ENCODE data around the gene EFCAB5.
"Not testable (repeated sequence)": the region's sequence is repeated elsewhere in the genome, so short reads cannot be mapped to it uniquely, and the experiment has no call there.

The EFCAB5 gene

DNA sequence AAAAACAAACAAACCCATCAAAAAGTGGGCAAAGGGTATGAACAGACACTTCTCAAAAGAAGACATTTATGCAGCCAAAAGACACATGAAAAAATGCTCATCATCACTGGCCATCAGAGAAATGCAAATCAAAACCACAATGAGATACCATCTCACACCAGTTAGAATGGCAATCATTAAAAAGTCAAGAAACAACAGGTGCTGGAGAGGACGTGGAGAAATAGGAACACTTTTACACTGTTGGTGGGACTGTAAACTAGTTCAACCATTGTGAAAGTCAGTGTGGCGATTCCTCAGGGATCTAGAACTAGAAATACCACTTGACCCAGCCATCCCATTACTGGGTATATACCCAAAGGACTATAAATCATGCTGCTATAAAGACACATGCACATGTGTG lies 83.9 kb downstream of the EFCAB5 start:
- H3K27me3 ChIP-seq (ENCODE audit: control insufficient read depth, insufficient read depth, low read length); H3K9ac ChIP-seq (ENCODE audit: low read depth, low read length); H3K9me3 ChIP-seq (replicated peaks; ENCODE audit: low read length); H3K4me3 ChIP-seq (ENCODE audit: low read length); H3K36me3 ChIP-seq (ENCODE audit: insufficient read depth, low read length); H3K4me2 ChIP-seq (ENCODE audit: low read length); H3K4me1 ChIP-seq (ENCODE audit: control insufficient read depth, insufficient read depth, low read length): not testable (repeated sequence)

DNA sequence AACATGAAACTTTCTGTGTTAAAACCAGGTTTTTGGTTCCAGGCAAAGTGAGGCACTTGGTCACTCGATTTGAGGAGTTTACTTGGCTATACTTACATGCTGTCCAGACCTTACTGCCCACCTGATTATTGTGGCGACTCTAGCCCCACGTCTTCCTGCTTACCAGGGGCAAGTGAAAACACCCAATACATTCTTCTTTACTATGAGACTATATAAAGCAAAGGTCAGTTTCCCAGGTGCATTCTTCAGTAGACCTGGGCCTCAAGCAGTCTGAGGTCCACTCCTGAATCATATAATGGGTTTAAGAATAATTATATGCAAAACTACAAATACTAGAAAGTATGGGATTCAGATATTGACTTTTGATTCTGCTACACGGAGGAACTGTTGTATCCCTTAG lies 86.2 kb downstream of the EFCAB5 start:
- H3K4me1 ChIP-seq (ENCODE audit: control insufficient read depth, insufficient read depth, low read length) = no peaks in the 10 kb centered on the region
- no peak overlapping the region for H3K4me2 ChIP-seq (ENCODE audit: low read length)
- H3K9ac ChIP-seq (ENCODE audit: low read depth, low read length) = no peak overlapping the region
- no peaks in the 10 kb centered on the region for H3K9me3 ChIP-seq (replicated peaks; ENCODE audit: low read length)
- no peaks in the 10 kb centered on the region for H3K36me3 ChIP-seq (ENCODE audit: insufficient read depth, low read length)
- H3K4me3 ChIP-seq (ENCODE audit: low read length) = no peak overlapping the region
- no peaks in the 10 kb centered on the region for H3K27me3 ChIP-seq (ENCODE audit: control insufficient read depth, insufficient read depth, low read length)

DNA sequence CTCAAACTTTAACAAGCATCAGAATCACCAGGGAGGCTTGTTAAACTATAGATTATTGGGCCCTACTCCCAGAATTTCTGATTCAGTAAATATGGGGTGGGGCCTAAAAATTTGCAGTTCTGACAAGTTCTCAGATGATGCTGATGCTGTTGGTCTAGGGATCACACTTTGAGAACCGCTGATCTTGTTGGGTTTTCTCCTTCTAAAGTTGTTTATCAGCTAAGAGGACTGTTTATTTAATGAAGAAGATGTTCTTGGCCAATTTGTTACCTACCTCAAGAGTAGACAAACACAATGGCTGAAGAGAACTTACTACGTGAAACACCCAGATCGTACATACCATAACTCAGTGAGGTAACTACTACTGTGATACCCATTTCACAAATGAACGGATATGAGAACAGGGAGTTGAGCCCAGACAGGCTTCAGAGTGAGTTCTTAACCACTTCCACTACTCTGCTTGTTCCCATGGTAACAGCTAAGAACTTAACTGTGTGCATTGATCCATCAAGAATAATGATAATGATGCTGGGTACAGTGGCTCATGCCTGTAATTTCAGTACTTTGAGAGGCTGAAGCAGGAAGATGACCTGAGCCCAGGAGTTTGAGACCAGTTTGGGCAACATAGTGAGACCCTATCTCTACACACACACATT lies 89.9 kb downstream of the EFCAB5 start:
- no peaks in the 10 kb centered on the region for H3K36me3 ChIP-seq (ENCODE audit: insufficient read depth, low read length)
- H3K9ac ChIP-seq (ENCODE audit: low read depth, low read length) = no peak overlapping the region
- H3K9me3 ChIP-seq (replicated peaks; ENCODE audit: low read length) = no peaks in the 10 kb centered on the region
- H3K4me1 ChIP-seq (ENCODE audit: control insufficient read depth, insufficient read depth, low read length) = no peaks in the 10 kb centered on the region
- H3K4me3 ChIP-seq (ENCODE audit: low read length) = no peak overlapping the region
- peaks cover 14% of the 10 kb centered on the region for H3K27me3 ChIP-seq (ENCODE audit: control insufficient read depth, insufficient read depth, low read length)
- no peak overlapping the region for H3K4me2 ChIP-seq (ENCODE audit: low read length)

DNA sequence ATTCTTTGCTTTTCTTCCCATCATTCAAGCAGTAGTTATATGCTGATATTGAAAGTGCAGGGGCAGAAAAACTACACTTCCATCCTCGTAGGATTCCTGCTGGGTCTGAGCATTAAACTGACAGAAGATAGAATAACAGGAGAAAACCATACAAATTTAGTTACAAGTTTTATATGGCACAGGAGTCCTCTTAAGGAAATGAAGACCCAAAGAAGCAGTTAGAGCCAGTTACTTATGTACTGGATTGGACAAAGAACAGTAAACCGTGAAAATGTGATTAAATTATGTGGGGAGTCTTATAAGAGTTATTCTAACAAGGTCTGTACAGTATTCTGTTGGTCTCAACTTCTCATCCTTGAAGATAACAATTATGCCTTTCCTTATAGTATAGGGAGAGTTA lies 93.9 kb downstream of the EFCAB5 start:
- H3K9ac ChIP-seq (ENCODE audit: low read depth, low read length) = no peak overlapping the region
- peaks cover 14% of the 10 kb centered on the region for H3K27me3 ChIP-seq (ENCODE audit: control insufficient read depth, insufficient read depth, low read length)
- no peak overlapping the region for H3K4me2 ChIP-seq (ENCODE audit: low read length)
- no peak overlapping the region for H3K4me3 ChIP-seq (ENCODE audit: low read length)
- H3K4me1 ChIP-seq (ENCODE audit: control insufficient read depth, insufficient read depth, low read length) = no peaks in the 10 kb centered on the region
- H3K9me3 ChIP-seq (replicated peaks; ENCODE audit: low read length) = no peaks in the 10 kb centered on the region
- no peaks in the 10 kb centered on the region for H3K36me3 ChIP-seq (ENCODE audit: insufficient read depth, low read length)

DNA sequence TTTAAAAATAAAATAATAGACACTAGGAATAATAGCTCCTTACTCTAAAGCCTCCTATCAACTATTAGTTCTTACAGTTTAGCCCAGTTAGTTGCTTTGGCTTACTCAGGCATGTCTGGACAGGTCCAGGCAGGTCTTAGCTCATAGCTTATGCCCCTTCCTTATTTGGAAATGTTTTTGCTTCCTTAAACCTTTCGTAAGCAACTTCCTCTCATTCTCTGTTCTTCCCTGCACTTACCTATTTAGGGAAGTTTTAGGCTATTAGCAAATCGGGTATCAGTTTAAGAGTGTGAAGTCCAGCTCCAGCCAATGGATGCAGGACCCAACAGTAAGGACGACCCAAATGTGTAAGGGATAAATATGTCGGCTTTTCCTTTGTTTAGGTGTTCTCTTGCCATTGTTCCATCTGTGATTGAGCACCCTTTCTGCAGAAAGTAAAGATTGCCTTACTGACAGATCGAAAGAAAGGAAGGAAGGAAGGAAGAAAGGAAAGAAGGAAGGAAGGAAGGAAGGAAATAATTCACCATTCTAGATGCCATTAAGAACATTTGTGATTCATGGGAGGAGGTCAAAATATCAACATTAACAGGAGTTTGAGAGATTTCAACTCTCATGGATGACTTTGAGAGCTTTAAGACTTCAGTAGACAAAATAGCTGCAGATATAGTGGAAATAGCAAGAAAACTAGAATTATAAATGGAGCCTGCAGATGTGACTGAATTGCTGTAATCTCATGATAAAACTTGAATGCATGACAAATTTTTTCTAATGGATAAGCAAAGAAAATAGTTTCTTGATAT lies 99.5 kb downstream of the EFCAB5 start:
- H3K9me3 ChIP-seq (replicated peaks; ENCODE audit: low read length); H3K36me3 ChIP-seq (ENCODE audit: insufficient read depth, low read length); H3K9ac ChIP-seq (ENCODE audit: low read depth, low read length); H3K4me3 ChIP-seq (ENCODE audit: low read length); H3K4me1 ChIP-seq (ENCODE audit: control insufficient read depth, insufficient read depth, low read length); H3K4me2 ChIP-seq (ENCODE audit: low read length); H3K27me3 ChIP-seq (ENCODE audit: control insufficient read depth, insufficient read depth, low read length): not testable (repeated sequence)

DNA sequence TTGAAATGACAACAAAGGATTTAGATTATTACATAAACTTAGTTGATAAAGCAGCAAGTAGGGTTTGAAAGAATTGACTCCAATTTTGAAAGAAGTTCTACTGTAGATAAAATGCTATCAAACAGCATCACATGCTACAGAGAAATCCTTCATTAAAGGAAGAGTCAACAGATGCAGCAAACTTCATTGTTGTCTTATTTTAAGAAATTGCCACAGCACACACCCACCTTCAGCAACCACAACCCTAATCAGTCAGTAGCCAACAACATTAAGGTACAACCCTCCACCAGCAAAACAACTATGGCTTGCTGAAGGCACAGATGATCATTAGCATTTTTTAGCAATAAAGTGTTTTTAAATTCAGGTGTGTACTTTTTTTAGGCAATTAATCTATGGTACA lies 100.1 kb downstream of the EFCAB5 start:
- Histone ChIP-seq H3K9me3 (replicated peaks; ENCODE audit: low read length) (no peaks in the 10 kb centered on the region), H3K27me3 (ENCODE audit: control insufficient read depth, insufficient read depth, low read length) (peaks cover 3% of the 10 kb centered on the region), H3K9ac (ENCODE audit: low read depth, low read length) (no peak overlapping the region), H3K4me1 (ENCODE audit: control insufficient read depth, insufficient read depth, low read length) (no peaks in the 10 kb centered on the region), H3K4me2 (ENCODE audit: low read length) (no peak overlapping the region), H3K4me3 (ENCODE audit: low read length) (no peak overlapping the region), H3K36me3 (ENCODE audit: insufficient read depth, low read length) (no peaks in the 10 kb centered on the region)

DNA sequence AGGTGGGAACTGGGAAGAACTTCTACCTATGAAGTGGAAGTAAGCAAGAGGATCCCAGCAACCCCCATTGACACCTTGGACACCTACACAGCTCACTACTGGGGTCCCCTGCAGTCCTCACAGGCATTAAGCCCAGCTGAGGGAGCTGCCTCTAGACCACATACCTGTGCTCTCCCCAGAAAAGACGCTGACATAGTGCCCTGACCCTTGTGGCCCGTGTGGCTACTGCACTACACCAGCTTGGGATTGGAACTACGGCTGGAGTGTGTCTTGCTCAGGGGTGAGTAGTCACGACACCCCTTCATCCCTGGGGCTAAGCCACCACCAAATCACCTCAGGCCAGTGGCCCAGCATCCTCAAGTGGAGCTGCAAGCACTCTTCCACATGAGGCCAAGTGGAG lies 120.9 kb downstream of the EFCAB5 start:
- H3K4me3 ChIP-seq (ENCODE audit: low read length) = no peak overlapping the region
- H3K4me1 ChIP-seq (ENCODE audit: control insufficient read depth, insufficient read depth, low read length) = no peaks in the 10 kb centered on the region
- peaks cover 37% of the 10 kb centered on the region for H3K27me3 ChIP-seq (ENCODE audit: control insufficient read depth, insufficient read depth, low read length)
- H3K36me3 ChIP-seq (ENCODE audit: insufficient read depth, low read length) = no peaks in the 10 kb centered on the region
- peaks cover 15% of the 10 kb centered on the region for H3K9me3 ChIP-seq (replicated peaks; ENCODE audit: low read length)
- no peak overlapping the region for H3K9ac ChIP-seq (ENCODE audit: low read depth, low read length)
- no peak overlapping the region for H3K4me2 ChIP-seq (ENCODE audit: low read length)

DNA sequence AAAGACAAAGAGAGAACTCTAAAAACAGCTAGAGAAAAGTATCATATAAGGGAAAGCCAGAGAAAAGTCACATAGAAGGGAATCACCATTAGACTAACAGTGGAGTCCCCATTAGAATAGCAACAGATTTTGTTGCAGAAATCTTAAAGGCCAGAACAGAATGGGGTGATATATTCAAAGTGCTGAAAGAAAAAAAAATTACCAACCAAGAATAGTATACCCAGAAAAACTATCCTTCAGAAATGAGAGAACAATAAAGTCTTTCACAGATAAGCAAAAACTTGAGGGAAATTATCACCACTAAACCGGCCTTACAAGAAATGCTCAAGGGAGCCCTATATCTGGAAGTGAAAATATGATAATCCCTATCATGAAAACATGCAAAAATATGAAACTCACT lies 123.3 kb downstream of the EFCAB5 start:
- Histone ChIP-seq H3K27me3 (ENCODE audit: control insufficient read depth, insufficient read depth, low read length) (peaks cover 26% of the 10 kb centered on the region), H3K4me3 (ENCODE audit: low read length) (no peak overlapping the region), H3K4me2 (ENCODE audit: low read length) (no peak overlapping the region), H3K9ac (ENCODE audit: low read depth, low read length) (no peak overlapping the region), H3K9me3 (replicated peaks; ENCODE audit: low read length) (peaks cover 15% of the 10 kb centered on the region), H3K36me3 (ENCODE audit: insufficient read depth, low read length) (no peaks in the 10 kb centered on the region), H3K4me1 (ENCODE audit: control insufficient read depth, insufficient read depth, low read length) (no peaks in the 10 kb centered on the region)

DNA sequence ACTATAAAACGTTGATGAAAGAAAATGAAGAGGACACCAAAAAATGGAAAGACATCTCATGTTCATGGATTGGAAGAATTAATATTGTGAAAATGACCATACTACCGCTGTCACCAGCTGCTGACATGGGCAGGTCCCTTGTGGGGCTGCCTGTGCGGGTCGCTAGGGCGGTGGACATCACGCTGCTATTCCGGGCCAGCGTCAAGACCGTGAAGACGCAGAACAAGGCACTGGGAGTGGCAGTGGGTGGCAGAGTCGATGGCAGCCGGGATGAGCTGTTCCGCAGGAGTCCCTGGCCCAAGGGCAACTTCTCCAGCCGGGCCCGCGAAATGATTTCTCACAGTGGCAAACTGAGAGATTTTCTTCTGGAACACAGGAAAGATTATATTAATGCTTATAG lies 127.0 kb downstream of the EFCAB5 start:
- no peak overlapping the region for H3K4me3 ChIP-seq (ENCODE audit: low read length)
- no peak overlapping the region for H3K9ac ChIP-seq (ENCODE audit: low read depth, low read length)
- no peaks in the 10 kb centered on the region for H3K4me1 ChIP-seq (ENCODE audit: control insufficient read depth, insufficient read depth, low read length)
- H3K9me3 ChIP-seq (replicated peaks; ENCODE audit: low read length) = peaks cover 15% of the 10 kb centered on the region
- H3K36me3 ChIP-seq (ENCODE audit: insufficient read depth, low read length) = no peaks in the 10 kb centered on the region
- H3K27me3 ChIP-seq (ENCODE audit: control insufficient read depth, insufficient read depth, low read length) = peaks cover 13% of the 10 kb centered on the region
- no peak overlapping the region for H3K4me2 ChIP-seq (ENCODE audit: low read length)

DNA sequence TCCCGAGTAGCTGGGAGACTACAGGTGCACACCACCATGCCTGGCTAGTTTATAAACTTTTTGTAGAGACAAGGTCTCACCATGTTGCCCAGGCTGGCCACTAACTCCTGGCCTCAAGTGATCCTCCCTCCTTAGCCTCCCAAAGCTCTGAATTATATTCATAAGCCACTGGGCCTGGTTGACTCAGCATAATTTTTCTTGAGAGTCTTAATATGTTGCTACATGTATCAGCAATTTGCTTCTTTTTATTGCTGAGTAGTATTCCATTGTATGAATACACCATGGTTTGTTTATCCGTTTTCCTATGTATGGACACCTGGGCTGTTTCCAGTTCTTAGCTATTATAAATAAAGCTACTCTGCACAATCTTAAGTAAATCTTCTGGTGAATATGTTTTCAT lies 132.8 kb downstream of the EFCAB5 start:
- H3K9me3 ChIP-seq (replicated peaks; ENCODE audit: low read length) = no peaks in the 10 kb centered on the region
- no peak overlapping the region for H3K4me3 ChIP-seq (ENCODE audit: low read length)
- no peaks in the 10 kb centered on the region for H3K4me1 ChIP-seq (ENCODE audit: control insufficient read depth, insufficient read depth, low read length)
- no peak overlapping the region for H3K4me2 ChIP-seq (ENCODE audit: low read length)
- H3K27me3 ChIP-seq (ENCODE audit: control insufficient read depth, insufficient read depth, low read length) = peaks cover 45% of the 10 kb centered on the region
- no peaks in the 10 kb centered on the region for H3K36me3 ChIP-seq (ENCODE audit: insufficient read depth, low read length)
- H3K9ac ChIP-seq (ENCODE audit: low read depth, low read length) = no peak overlapping the region

DNA sequence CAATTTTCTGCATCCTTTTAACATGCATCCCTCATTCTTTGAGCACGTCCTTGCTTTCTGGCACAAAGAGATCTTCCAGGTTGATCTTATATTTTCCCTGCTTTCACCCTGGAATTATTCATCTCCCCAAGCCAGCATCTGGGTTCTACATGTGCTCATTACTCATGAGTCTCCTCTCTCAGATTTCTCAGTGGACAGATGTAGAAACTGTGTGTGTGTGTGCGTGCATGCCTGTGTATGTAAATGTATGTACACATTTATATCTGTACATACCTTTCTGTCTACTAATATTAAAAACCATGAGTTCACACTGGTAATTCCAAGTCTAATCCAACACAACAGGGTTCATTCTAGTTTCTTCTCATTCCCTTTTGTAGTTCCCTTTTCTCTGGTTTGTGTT lies 133.3 kb downstream of the EFCAB5 start:
- Histone ChIP-seq H3K9me3 (replicated peaks; ENCODE audit: low read length) (no peaks in the 10 kb centered on the region), H3K4me1 (ENCODE audit: control insufficient read depth, insufficient read depth, low read length) (no peaks in the 10 kb centered on the region), H3K27me3 (ENCODE audit: control insufficient read depth, insufficient read depth, low read length) (peaks cover 50% of the 10 kb centered on the region), H3K4me3 (ENCODE audit: low read length) (no peak overlapping the region), H3K9ac (ENCODE audit: low read depth, low read length) (no peak overlapping the region), H3K36me3 (ENCODE audit: insufficient read depth, low read length) (no peaks in the 10 kb centered on the region), H3K4me2 (ENCODE audit: low read length) (no peak overlapping the region)

DNA sequence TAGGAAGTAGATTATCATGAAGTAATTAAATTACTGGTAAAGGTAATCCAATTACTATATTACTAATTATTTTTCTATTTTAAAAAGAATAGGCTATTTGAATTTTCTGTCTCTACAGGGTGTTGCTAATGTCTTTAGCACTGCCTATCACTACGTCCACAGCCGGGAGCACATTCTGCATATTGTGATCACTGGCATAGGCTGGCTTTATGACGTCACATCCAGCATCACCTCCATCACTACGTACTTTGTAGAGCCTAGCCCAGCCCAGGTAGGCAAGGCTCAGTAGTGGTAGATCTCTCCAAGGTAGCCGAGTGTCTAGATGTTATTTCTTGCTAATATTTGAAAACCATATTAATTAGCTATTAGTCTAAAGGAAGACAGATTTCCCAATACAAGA lies 141.3 kb downstream of the EFCAB5 start:
- no peaks in the 10 kb centered on the region for H3K9me3 ChIP-seq (replicated peaks; ENCODE audit: low read length)
- no peak overlapping the region for H3K4me3 ChIP-seq (ENCODE audit: low read length)
- H3K4me2 ChIP-seq (ENCODE audit: low read length) = no peak overlapping the region
- H3K36me3 ChIP-seq (ENCODE audit: insufficient read depth, low read length) = no peaks in the 10 kb centered on the region
- H3K9ac ChIP-seq (ENCODE audit: low read depth, low read length) = no peak overlapping the region
- peaks cover 35% of the 10 kb centered on the region for H3K27me3 ChIP-seq (ENCODE audit: control insufficient read depth, insufficient read depth, low read length)
- no peaks in the 10 kb centered on the region for H3K4me1 ChIP-seq (ENCODE audit: control insufficient read depth, insufficient read depth, low read length)
